H9 (cell line): ENCODE measurements around the gene TYW5. TPM values are rescaled to one million over a fixed set of nuclear protein-coding genes. Genes with fewer than 3 reads are reported as not detected.

Experiments used
- DNase-seq: peaks from one replicate; pipeline ENCODE4 v3.0.0-alpha.2; 2017
- H2AFZ ChIP-seq: one replicate; pipeline ENCODE4 v1.6.1; 2013; ENCODE audit warnings: mild to moderate bottlenecking, low read length, control low read depth, moderate library complexity
- H2AK5ac ChIP-seq: 2 replicates; pipeline ENCODE4 v1.6.1; 2013; ENCODE audit warnings: low read length, control low read depth, mixed read lengths; ENCODE audit not compliant: insufficient read length
- H2BK120ac ChIP-seq: one replicate; pipeline ENCODE4 v1.6.1; 2013; ENCODE audit warnings: low read depth, mild to moderate bottlenecking, low read length, control low read depth, inconsistent platforms; ENCODE audit not compliant: poor library complexity, severe bottlenecking
- H2BK12ac ChIP-seq: 2 replicates; pipeline ENCODE4 v1.6.1; 2013; ENCODE audit warnings: low read length, control low read depth, mixed read lengths, low read depth; ENCODE audit not compliant: insufficient read length
- H2BK15ac ChIP-seq: 2 replicates; pipeline ENCODE4 v1.6.1; 2013; ENCODE audit warnings: low read depth, low read length, control low read depth
- H2BK20ac ChIP-seq: one replicate; pipeline ENCODE4 v1.6.1; 2013; ENCODE audit warnings: low read depth, mild to moderate bottlenecking, low read length, control low read depth, inconsistent platforms; ENCODE audit not compliant: poor library complexity, severe bottlenecking
- H2BK5ac ChIP-seq: 2 replicates; pipeline ENCODE4 v1.6.1; 2013; ENCODE audit warnings: low read length, control low read depth, mixed read lengths; ENCODE audit not compliant: insufficient read length
- H3K14ac ChIP-seq: 2 replicates; pipeline ENCODE4 v1.6.1; 2013; ENCODE audit warnings: low read length, control low read depth; ENCODE audit not compliant: insufficient read depth
- H3K18ac ChIP-seq: 2 replicates; pipeline ENCODE4 v1.6.1; 2013; ENCODE audit warnings: low read depth, mild to moderate bottlenecking, mixed read lengths, low read length, control low read depth; ENCODE audit not compliant: insufficient read length
- H3K23ac ChIP-seq: 2 replicates; pipeline ENCODE4 v1.6.1; 2013; ENCODE audit warnings: low read length, control low read depth, mixed read lengths, low read depth; ENCODE audit not compliant: insufficient read length
- H3K23me2 ChIP-seq: 2 replicates; pipeline ENCODE4 v1.6.1; 2013; ENCODE audit warnings: low read depth, mild to moderate bottlenecking, mixed read lengths, low read length, control low read depth; ENCODE audit not compliant: insufficient read length, poor library complexity, severe bottlenecking
- H3K27ac ChIP-seq: 2 replicates; pipeline ENCODE4 v1.5.1; 2013; ENCODE audit warnings: low read length, control low read depth, mixed read lengths, low read depth; ENCODE audit not compliant: insufficient read length
- H3K27me3 ChIP-seq: 2 replicates; pipeline ENCODE4 v1.6.1; 2013; ENCODE audit warnings: low read length, control low read depth, inconsistent platforms; ENCODE audit not compliant: insufficient read depth
- H3K4ac ChIP-seq: 2 replicates; pipeline ENCODE4 v1.6.1; 2013; ENCODE audit warnings: low read depth, mild to moderate bottlenecking, control low read depth, inconsistent platforms, low read length, moderate library complexity
- H3K4me1 ChIP-seq: 2 replicates; pipeline ENCODE4 v1.6.1; 2013; ENCODE audit warnings: low read length, control low read depth, inconsistent platforms; ENCODE audit not compliant: insufficient read depth
- H3K4me2 ChIP-seq: 2 replicates; pipeline ENCODE4 v1.6.1; 2013; ENCODE audit warnings: low read length, control low read depth, mixed read lengths; ENCODE audit not compliant: insufficient read length, insufficient read depth
- H3K56ac ChIP-seq: 2 replicates; pipeline ENCODE4 v1.6.1; 2013; ENCODE audit warnings: low read depth, mild to moderate bottlenecking, mixed read lengths, low read length, control low read depth; ENCODE audit not compliant: insufficient read length
- H3K79me1 ChIP-seq: 2 replicates; pipeline ENCODE4 v1.6.1; 2013; ENCODE audit warnings: low read depth, mild to moderate bottlenecking, moderate library complexity, low read length, control low read depth, inconsistent platforms; ENCODE audit not compliant: insufficient read depth, poor library complexity, severe bottlenecking
- H3K79me2 ChIP-seq: 2 replicates; pipeline ENCODE4 v1.6.1; 2013; ENCODE audit warnings: low read length, control low read depth, inconsistent platforms; ENCODE audit not compliant: insufficient read depth
- H3K9ac ChIP-seq: 2 replicates; pipeline ENCODE4 v1.6.1; 2013; ENCODE audit warnings: low read length, control low read depth, mixed read lengths; ENCODE audit not compliant: insufficient read length; ENCODE audit errors: extremely low read depth
- H3K9me3 ChIP-seq: one replicate; pipeline ENCODE4 v1.6.1; 2013; ENCODE audit warnings: low read depth, low read length, inconsistent platforms; ENCODE audit not compliant: control insufficient read depth
- H3T11ph ChIP-seq: one replicate; pipeline ENCODE4 v1.6.1; 2013; ENCODE audit warnings: mild to moderate bottlenecking, low read length, control low read depth, inconsistent platforms
- H4K20me1 ChIP-seq: one replicate; pipeline ENCODE4 v1.6.1; 2013; ENCODE audit not compliant: control insufficient read depth, insufficient read length, insufficient read depth
- H4K5ac ChIP-seq: 2 replicates; pipeline ENCODE4 v1.6.1; 2013; ENCODE audit warnings: low read depth, mild to moderate bottlenecking, mixed read lengths, low read length, control low read depth; ENCODE audit not compliant: insufficient read length
- H4K8ac ChIP-seq: replicated peaks from 2 replicates; pipeline ENCODE4 v1.6.1; 2013; ENCODE audit warnings: low read length, control low read depth, mixed read lengths, low read depth; ENCODE audit not compliant: insufficient read length
- H4K91ac ChIP-seq: 2 replicates; pipeline ENCODE4 v1.6.1; 2013; ENCODE audit warnings: low read depth, mild to moderate bottlenecking, moderate library complexity, mixed read lengths, low read length, control low read depth; ENCODE audit not compliant: insufficient read length
- H3K27ac Mint-ChIP-seq, 3 experiments: 2 replicates in 2 of 3; 3 replicates in 1 of 3; pipeline ENCODE4 v1.8.0; 2020 to 2021; ENCODE audit warnings: mixed read lengths in 3 of 3, mild to moderate bottlenecking in 1 of 3, moderate library complexity in 1 of 3
- H3K27me3 Mint-ChIP-seq: 2 replicates; pipeline ENCODE4 v1.8.0; 2021; ENCODE audit warnings: low read depth, mild to moderate bottlenecking, moderate library complexity, mixed read lengths
- H3K36me3 Mint-ChIP-seq, 3 experiments: 2 replicates in 2 of 3; 3 replicates in 1 of 3; pipeline ENCODE4 v1.8.0; 2020 to 2021; ENCODE audit warnings: low read depth in 3 of 3, mixed read lengths in 3 of 3; ENCODE audit not compliant: insufficient read depth in 1 of 3
- H3K4me1 Mint-ChIP-seq, 2 experiments: 2 replicates each; pipeline ENCODE4 v1.8.0; 2020; ENCODE audit warnings: mixed read lengths in 2 of 2
- H3K4me3 Mint-ChIP-seq, 2 experiments: 2 replicates in 1 of 2; 3 replicates in 1 of 2; pipeline ENCODE4 v1.8.0; 2020 to 2021; ENCODE audit warnings: mild to moderate bottlenecking in 2 of 2, mixed read lengths in 2 of 2, moderate library complexity in 1 of 2
- H3K9me3 Mint-ChIP-seq, 2 experiments: 2 replicates in 1 of 2; 3 replicates in 1 of 2; pipeline ENCODE4 v1.8.0; 2020; ENCODE audit warnings: mild to moderate bottlenecking in 2 of 2, mixed read lengths in 2 of 2, moderate library complexity in 1 of 2
- CTCF ChIP-seq: fragments of 200-600 bp; sonication (generic); conservative IDR thresholded peaks from 3 replicates; pipeline ENCODE4 v1.8.0; 2021; ENCODE audit warnings: antibody characterized with exemption, mild to moderate bottlenecking
- WGBS: extraction: QIAGEN DNeasy Blood & Tissue Kit; methylation state at CpG from one replicate; pipeline ENCODE4 v1.1.7; 2013; ENCODE audit warnings: missing lambda C conversion rate, low lambda C conversion rate, mixed read lengths; ENCODE audit not compliant: insufficient read length; ENCODE audit errors: extremely low coverage; 5-methylcytosine and 5-hydroxymethylcytosine counted together
- total RNA-seq: library from RNA; stranded (reverse); gene quantifications from 2 replicates; pipeline ENCODE4 v1.2.1, GENCODE V29; 2021

The TYW5 gene
- total RNA-seq, 1 experiment from 2014 or later: 17.7 TPM

DNA sequence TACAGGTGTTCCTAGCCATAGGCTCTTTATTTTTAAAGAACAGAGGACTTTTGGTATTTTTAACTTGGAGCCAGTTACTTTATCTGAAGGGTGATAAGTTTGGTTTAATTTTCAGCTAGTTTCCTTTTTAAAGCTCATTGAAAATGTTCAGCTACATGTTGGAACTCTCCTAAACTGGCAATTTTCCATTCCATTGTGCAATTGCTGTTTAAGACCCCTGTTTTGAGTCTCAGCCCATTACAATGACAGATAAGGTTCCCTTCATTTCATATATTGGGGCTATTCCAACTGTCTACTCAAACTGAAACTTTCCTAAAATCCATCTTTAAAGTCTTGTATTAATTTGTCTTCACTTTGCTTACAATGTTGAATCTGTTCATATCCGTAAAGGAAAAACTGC, 11.7 kb upstream of the TYW5 start:
- Histone ChIP-seq H3K79me1 (no peaks in the 10 kb centered on the region), H3K9ac (no peak overlapping the region)
- no peak for TF ChIP-seq CTCF

More for the DNA sequence above, 11.7 kb upstream of the TYW5 start:
- no peaks in the 10 kb centered on the region for H4K20me1 ChIP-seq
- no peak overlapping the region for H3K27ac ChIP-seq
- H2BK5ac ChIP-seq: no peak overlapping the region
- peaks cover 6 to 30% (median 28%) of the 10 kb centered on the region in 3 experiments; a peak in 5 of 7 replicates for H3K36me3 Mint-ChIP-seq
- H3K14ac ChIP-seq: no peak overlapping the region
- no peak overlapping the region for H2BK120ac ChIP-seq
- no peaks in the 10 kb centered on the region for H3K27me3 ChIP-seq
- no peak overlapping the region for H4K5ac ChIP-seq
- no peak overlapping the region for H3K18ac ChIP-seq
- H3K9me3 Mint-ChIP-seq: no peaks in the 10 kb centered on the region
- no peak overlapping the region for H3K4me3 Mint-ChIP-seq
- no peaks in the 10 kb centered on the region for H3K23me2 ChIP-seq
- DNase-seq: no peak
- no peak overlapping the region for H3T11ph ChIP-seq
- H3K56ac ChIP-seq: no peak overlapping the region
- WGBS: no CpG with 5 or more reads among the region's 1 CpG
- no peak overlapping the region for H3K4ac ChIP-seq
- H3K4me2 ChIP-seq: no peak overlapping the region
- H4K91ac ChIP-seq: no peak overlapping the region
- H3K27ac Mint-ChIP-seq: no peak overlapping the region
- H4K8ac ChIP-seq: no peak overlapping the region
- H2AFZ ChIP-seq: no peak overlapping the region
- H3K79me2 ChIP-seq: no peaks in the 10 kb centered on the region
- H3K9me3 ChIP-seq: no peaks in the 10 kb centered on the region
- no peak overlapping the region for H2BK12ac ChIP-seq
- H3K23ac ChIP-seq: no peak overlapping the region
- no peak overlapping the region for H2AK5ac ChIP-seq
- no peaks in the 10 kb centered on the region for H3K27me3 Mint-ChIP-seq
- no peaks in the 10 kb centered on the region for H3K4me1 Mint-ChIP-seq
- H3K4me1 ChIP-seq: no peaks in the 10 kb centered on the region
- H2BK15ac ChIP-seq: no peak overlapping the region
- H2BK20ac ChIP-seq: no peak overlapping the region
